Measurements from ENCODE around the gene DIAPH2. TPM values are rescaled to one million over a fixed set of nuclear protein-coding genes. Genes with fewer than 3 reads are reported as not detected.

Gene DIAPH2
- total and polyA plus RNA-seq, 7 donors, result 2.6 to 19.2 (median 11.5) TPM

- WGBS, 3 donors, result 59 to 77% (median 72%) methylated on average over 5 of the region's 5 CpGs
- Histone ChIP-seq H3K4me1 (no peaks in the 10 kb centered on the region), H3K27ac (no peak overlapping the region), H3K4me3 (no peak overlapping the region), H3K36me3 (ENCODE audit: insufficient read depth in 1 of 2, low read depth in 1 of 2) (no peaks in the 10 kb centered on the region), H3K9me3 (no peaks in the 10 kb centered on the region), H3K27me3 (ENCODE audit: insufficient read depth in 3 of 3, low read length in 2 of 3) (peaks cover 0 to 23% (median 0%) of the 10 kb centered on the region in 3 donors)
- DNase-seq (no peak), ATAC-seq (no peak)
- TF ChIP-seq CTCF (IDR thresholded peaks at IDR 0.05), result no peak
- intact Hi-C loops (cut with DNase I), result no loop called here
Measured at GRCh38 chrX:97636473-97637140, 952.0 kb downstream of the DIAPH2 start.

- H3K9me3 ChIP-seq, result no peaks in the 10 kb centered on the region
- H3K36me3 ChIP-seq (ENCODE audit: insufficient read depth in 1 of 2, low read depth in 1 of 2), result no peaks in the 10 kb centered on the region
- intact Hi-C loops (cut with DNase I), result no loop called here
- peaks cover 0 to 25% (median 0%) of the 10 kb centered on the region in 3 donors for H3K27me3 ChIP-seq (ENCODE audit: insufficient read depth in 3 of 3, low read length in 2 of 3)
- no peaks in the 10 kb centered on the region for H3K4me1 ChIP-seq
- no peak overlapping the region for H3K4me3 ChIP-seq
- no peak for ATAC-seq
- TF ChIP-seq CTCF (IDR thresholded peaks at IDR 0.05), result no peak
- no peak for DNase-seq
- no peak overlapping the region for H3K27ac ChIP-seq
- WGBS, 3 donors, result 39 to 63% (median 46%) methylated on average over 2 of the region's 2 CpGs
Measured at GRCh38 chrX:97637289-97637688, 952.6 kb downstream of the DIAPH2 start.

- no peak for ATAC-seq
- no peaks in the 10 kb centered on the region for H3K4me1 ChIP-seq
- no peak for DNase-seq
- TF ChIP-seq CTCF (IDR thresholded peaks at IDR 0.05), result no peak
- no peak overlapping the region for H3K27ac ChIP-seq
- peaks cover 0 to 25% (median 0%) of the 10 kb centered on the region in 3 donors for H3K27me3 ChIP-seq (ENCODE audit: insufficient read depth in 3 of 3, low read length in 2 of 3)
- peaks cover 5% of the 10 kb centered on the region for H3K9me3 ChIP-seq
- no peak overlapping the region for H3K4me3 ChIP-seq
- intact Hi-C loops (cut with DNase I), result no loop called here
- H3K36me3 ChIP-seq (ENCODE audit: insufficient read depth in 1 of 2, low read depth in 1 of 2), result no peaks in the 10 kb centered on the region
- WGBS, 3 donors, result 55 to 58% (median 55%) methylated on average over 3 of the region's 3 CpGs
Measured at GRCh38 chrX:97638621-97639020, 954.0 kb downstream of the DIAPH2 start.

- intact Hi-C loops (cut with DNase I), result no loop called here
- no peak for TF ChIP-seq CTCF (IDR thresholded peaks at IDR 0.05)
- ATAC-seq (no peak), DNase-seq (no peak)
- Histone ChIP-seq H3K4me1 (no peaks in the 10 kb centered on the region), H3K9me3 (peaks cover 5% of the 10 kb centered on the region), H3K36me3 (ENCODE audit: insufficient read depth in 1 of 2, low read depth in 1 of 2) (no peaks in the 10 kb centered on the region), H3K27me3 (ENCODE audit: insufficient read depth in 3 of 3, low read length in 2 of 3) (peaks cover 0 to 18% (median 0%) of the 10 kb centered on the region in 3 donors), H3K4me3 (no peak overlapping the region), H3K27ac (no peak overlapping the region)
- WGBS, 3 donors, result 7 to 11% (median 11%) methylated on average over 5 of the region's 5 CpGs
Measured at GRCh38 chrX:97639526-97639925, 954.9 kb downstream of the DIAPH2 start.

Other genes with a start within 250 kb of the DIAPH2 start
- gene RPA4, start 199.1 kb downstream of the DIAPH2 start, total RNA-seq, result under 1 TPM in 2 of 4 donors, not detected in 2; 0.17 to 0.37 TPM
- gene RPA4, start 199.1 kb downstream of the DIAPH2 start, polyA plus RNA-seq, result under 1 TPM; 0.20 to 0.47 (median 0.27) TPM

Measured in psoas muscle (tissue), 8 donors.